Measurements from ENCODE around the gene KIF6.
"Not testable (repeated sequence)": the region's sequence is repeated elsewhere in the genome, so short reads cannot be mapped to it uniquely, and the experiment has no call there.

Gene KIF6

DNA sequence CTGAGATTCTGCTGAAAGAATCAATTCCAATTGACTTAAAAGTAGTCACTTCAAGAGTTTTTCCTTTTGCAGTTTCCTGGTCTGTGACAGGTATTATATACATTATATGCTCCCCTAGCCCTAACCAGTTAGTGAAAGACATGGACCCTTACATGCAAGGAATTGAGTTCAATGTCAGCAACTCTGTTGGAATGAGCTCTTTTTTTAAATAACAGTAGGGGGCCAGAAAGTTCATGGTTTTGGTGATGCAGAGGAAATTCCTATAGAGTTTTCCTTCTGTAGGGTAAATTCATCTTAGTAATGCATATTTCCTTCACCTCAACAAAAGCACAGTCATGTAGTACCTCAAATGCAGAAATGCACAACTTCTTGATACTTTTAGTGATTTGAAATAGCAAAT is 172.2 kb downstream of the KIF6 start:
- DNase-seq (ENCODE audit: low read depth in 2 of 2) = no peak

DNA sequence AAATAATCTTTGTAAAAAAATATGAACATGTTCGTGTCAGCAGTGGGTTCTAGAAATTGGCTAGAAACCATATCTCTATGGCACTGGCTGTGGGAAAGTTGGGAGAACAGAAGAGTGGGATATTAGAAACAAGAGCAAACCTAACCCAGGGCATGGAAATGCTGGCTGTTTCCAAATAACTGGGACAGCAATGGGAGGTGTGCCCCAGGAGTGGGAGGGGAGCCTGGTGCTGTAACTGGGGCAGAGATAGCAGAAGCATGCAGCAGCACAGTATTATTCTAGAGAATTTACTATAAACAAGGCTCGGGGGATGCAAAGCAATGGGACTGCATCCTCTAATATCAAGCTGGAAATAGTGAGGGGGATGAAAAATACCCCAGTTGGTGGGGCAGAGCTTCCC is 175.0 kb downstream of the KIF6 start:
- no peak for DNase-seq (ENCODE audit: low read depth in 2 of 2)

DNA sequence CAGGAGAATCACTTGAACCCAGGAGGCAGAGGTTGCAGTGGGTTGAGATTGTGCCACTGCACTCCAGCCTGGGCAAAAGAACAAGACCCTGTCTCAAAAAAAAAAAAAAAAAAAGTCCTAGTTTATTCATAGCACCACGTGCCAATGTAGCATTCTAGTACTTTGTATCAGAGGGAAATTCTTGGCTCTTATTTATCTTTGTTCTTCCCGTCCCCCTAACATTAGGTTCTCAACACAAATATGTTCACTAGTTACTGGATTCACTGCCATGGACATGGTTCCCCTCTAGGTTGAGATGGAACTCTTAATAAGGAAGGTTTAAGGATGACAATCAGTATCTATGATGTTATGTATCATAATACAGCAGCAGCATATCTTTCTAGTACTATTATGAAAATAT is 178.5 kb downstream of the KIF6 start:
- DNase-seq (ENCODE audit: low read depth in 2 of 2) = no peak

DNA sequence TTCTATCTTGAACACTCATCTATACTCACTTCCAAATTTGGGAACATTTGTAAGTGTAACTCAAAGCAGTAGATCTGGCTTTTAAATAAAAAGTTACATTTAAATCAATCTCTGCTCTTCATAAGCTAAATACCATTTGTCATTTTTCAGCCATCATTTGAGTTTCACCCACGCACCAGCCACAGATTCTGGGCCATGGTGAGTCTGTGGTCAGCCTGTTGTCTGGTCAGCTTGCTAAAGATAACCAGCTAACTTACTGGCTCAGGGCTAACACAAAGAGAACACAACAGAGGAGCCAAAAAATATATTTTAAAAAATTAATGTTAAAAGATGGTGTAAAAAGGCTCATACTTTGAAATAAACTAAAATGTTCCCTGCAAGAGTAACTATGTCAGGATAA is 181.3 kb downstream of the KIF6 start:
- no peak for DNase-seq (ENCODE audit: low read depth in 2 of 2)

DNA sequence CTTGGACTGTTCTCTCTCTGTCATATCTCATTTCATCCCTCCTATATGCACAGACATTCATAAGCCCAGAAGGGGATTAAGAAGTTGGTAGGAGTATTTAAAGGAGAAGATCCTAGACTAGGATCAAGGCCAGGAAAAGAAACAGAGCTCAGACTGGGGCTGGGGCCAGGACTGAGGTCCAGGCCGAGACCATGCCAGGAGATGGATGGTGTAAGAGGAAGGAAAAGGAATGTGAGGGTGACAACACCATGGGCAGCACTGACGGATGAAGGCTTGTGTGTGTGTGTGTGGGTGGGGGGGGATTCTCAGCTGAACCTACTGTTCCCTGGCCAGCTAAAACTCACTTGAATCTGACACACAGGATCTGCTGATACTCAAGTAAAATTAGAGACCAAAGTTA is 182.1 kb downstream of the KIF6 start:
- no peak for DNase-seq (ENCODE audit: low read depth in 2 of 2)

DNA sequence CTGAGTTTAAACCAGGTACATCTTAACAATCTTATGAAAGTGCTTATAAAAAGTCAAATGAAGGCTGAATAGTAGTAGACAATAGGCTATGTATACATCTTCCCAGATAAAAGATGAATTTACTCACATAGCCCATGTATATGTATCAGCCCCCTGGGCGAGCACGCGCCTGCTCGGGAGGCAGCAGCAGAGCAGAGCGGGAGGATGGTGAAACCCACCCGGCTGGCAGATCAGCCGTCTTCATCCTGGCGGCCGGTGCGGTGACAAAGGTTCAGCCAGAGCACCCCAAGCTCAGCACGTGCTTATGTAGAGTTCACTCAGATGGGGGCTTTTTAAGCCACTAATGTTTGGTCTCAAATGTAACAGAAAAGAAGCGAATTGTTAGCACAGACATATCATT is 184.8 kb downstream of the KIF6 start:
- no peak for DNase-seq (ENCODE audit: low read depth in 2 of 2)

DNA sequence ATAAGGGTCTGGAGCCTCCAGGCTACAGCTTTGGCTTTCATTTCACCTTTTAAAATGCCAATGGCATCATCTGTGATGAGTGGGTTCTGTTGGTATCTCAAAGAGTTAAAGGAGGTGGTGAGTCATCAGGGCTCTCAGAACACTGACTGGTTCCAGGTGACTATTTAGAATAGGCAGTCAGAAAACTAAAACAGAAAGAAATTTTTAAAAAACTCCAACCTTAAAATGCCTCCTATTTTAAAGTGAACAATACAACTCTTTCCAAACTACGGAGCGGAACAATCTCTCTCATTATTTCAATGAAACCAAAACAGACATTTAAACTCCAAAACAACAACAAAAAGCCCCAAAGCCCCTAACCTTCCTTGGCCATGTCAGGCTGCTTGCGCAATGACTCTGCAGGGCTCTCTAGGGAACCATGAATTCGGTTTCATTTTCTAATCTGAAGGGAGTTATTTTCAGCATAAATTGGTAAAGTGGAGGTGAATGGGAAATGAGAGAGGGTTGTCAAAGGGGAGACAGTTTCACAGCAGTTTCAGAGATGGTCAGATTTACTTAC is 194.9 kb downstream of the KIF6 start:
- DNase-seq (ENCODE audit: low read depth in 2 of 2) = no peak

DNA sequence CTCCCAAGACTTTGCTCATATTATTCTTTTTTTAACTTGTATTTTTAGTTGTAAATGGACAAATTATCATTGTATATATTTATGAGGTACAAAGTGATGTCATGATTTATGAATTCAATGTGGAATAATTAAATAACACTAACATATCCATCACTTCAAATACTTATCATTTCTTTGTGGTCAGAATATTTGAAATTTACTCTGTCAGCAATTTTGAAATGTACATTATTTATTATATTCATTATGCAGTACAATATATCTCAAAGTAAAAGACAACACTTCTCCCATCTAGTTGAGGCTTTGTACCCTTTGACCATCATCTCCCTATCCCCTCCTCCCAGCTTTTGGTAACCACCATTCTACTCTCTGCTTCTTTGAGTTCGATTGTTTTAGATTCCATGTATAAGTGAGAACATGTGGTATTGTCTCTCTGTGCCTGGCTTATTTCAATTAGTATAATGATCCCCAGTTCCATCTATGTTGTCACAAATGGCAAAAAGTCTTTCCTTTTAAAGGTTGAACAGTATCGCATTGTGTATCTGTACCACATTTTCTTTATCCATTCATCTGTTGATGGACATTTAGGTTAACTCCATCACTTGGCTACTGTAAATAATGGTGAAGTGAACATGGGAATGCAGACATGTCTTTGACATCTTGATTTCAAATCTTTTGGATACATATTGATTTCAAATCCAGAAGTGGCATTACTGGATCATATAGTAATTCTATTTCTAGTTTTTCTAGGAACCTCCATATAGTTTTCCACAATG is 197.2 kb downstream of the KIF6 start:
- DNase-seq (ENCODE audit: low read depth in 2 of 2) = no peak

DNA sequence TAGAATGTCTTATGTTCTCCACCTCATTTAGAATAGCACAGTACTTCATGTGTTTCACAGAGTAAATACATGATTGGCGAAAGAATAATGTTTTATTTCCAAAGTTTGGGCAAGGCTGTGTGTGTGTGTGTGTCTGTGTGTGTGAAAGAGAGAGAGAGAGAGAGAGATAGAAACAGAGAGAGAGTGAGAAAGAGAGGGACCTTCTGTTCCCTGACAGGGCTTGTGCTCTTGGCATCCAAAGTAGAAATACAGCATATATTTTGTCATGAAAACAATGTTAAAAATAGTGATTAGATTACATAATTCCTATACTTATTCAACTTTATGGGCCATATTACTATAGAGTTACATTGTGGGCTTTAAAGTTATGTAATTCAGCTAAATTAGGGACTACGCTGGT is 201.2 kb downstream of the KIF6 start:
- DNase-seq (ENCODE audit: low read depth in 2 of 2) = no peak

DNA sequence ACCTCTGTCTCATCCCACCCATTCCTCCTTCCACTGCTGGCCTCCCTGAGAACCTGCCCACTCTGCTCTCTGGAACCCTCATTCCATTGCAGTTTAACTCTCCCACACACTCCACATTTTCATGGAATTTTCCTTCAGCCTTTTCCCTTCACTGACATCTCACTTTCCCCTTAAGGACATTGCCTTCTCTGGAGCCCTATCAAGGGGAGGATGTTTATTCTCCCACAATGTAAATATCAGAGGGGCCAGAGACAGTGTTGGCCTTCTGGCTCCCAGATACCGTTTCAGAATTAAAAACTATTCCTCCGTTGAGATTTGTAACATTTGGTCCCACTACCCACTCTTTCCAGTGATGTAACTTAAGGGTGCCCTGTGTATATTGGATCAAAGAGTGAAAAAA is 203.2 kb downstream of the KIF6 start:
- DNase-seq (ENCODE audit: low read depth in 2 of 2) = no peak

DNA sequence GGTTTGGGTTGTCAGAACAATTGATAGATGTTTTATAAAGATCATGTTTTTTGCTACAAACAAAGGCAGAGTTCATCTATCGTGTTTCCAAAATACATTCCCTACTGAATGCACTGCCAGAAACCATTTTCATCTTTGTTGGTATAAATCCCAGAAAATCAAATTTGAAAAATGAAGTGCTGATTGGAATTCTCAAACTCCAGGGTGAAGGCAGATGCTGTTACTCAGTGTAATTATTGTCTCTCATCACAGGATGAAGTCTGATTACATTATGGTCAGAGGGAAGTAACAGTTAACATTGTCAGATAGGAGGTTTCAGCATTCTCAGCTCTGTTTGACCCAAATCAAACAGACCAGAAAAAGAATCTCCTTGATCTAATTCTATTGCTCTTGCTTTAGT is 204.3 kb downstream of the KIF6 start:
- no peak for DNase-seq (ENCODE audit: low read depth in 2 of 2)

DNA sequence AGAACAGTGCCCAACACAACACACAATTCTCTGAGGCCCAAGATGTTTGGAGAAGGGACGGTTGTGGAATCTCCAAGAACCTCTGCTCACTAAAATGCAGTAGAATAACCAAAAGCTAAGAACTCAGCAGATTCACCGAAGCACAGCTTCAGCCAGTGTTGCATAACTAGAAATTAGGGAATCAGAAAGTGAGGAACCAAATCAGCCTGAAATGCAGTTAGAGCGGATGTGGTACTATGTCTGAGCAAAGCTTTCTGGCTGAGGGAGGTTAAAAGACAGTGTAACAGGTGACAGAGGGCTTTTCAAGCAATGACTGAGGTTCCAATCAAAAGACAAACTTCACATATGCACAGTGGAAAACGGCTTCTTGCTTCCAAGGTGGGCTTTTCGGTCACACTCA is 204.8 kb downstream of the KIF6 start:
- DNase-seq (ENCODE audit: low read depth in 2 of 2) = no peak

DNA sequence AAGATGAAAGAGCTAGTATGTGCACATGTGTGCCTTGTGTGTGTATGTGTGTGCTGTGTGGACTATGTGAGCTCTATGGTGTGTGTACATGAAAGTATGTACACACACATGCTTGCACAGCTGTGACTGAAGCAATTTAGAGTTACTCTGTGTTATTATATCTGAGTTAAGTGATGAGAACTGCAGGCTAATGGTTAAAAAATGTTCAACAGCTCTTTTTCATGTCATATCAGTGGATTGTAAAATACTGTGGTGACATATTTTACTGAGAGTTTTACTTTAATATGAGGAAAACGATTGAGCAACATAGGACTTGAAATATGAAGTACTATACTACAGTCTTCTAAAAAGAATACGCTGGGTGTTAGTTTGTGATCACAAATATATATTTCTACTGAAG is 207.0 kb downstream of the KIF6 start:
- no peak for DNase-seq (ENCODE audit: low read depth in 2 of 2)

DNA sequence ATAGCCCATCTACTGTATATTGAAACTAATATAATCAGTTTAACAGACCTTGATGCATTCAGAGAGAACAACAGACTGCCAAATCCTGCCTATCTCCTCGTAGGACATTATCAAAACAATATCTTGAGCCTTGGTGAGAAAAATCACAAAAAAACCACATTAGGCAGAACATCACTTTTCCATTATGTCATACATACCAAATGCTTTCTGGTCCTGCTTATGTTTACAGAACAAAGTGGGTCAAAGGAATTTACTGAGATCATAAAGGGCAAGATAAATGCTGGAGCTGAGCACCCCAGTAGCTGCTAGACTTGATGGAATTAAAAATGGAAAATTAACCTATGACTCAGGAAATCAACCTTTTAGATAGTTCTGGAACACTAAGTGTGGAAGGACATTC is 207.5 kb downstream of the KIF6 start:
- DNase-seq (ENCODE audit: low read depth in 2 of 2) = no peak

DNA sequence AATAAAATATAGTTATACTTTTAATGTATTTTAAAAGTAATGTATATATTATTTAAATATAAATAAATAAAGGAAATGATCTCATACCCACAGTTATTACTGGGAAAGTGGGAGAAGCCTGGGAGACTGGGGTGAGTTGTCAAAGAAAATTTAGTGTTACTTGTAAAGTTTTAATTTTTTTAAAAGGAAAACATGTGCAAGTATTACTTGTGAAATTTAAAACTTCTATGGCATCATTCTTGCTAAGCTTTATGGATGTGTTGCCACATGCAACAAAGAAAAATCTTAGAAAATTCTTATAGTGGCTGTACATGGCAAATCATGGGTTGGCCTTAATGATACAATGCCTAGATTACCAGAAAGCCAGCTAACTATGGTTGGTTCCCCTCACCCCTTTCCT is 208.7 kb downstream of the KIF6 start:
- DNase-seq (ENCODE audit: low read depth in 2 of 2) = no peak

DNA sequence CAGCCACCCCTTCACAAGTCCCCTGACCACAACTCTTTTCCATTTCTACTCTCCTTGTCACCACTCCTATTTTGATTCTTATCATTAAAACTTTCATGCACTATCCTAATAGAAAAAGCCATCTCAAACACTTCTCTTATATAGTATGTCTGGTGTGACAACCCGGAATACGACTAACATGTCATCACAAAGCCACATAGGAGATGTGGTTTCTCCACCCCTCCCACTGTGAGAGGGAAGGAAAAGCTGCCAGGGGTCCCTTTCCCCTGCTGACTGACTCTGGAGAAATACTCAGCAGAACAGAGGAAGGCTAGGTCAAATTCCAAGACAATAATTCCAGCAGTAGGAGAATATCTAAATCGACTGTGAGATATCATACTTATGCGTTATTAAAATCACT is 209.7 kb downstream of the KIF6 start:
- DNase-seq (ENCODE audit: low read depth in 2 of 2) = no peak

DNA sequence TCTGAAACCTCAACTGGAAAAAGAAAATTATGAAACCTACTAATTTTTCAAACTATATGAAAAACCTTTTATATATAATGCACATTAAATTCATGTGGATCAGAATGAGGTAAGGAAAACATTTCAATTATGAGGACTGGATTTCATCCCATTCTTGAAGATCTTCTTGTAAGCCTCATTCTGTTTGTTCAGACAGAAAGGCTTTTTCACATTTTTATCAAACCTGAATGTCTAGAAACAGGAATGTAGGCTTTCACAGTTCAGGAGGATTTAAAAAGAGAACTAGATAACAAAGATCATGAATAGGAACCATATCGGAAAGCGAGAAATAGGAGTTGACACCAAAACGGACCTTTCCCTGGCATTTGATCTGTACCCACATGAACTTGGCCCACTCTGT is 210.2 kb downstream of the KIF6 start:
- DNase-seq (ENCODE audit: low read depth in 2 of 2) = no peak

DNA sequence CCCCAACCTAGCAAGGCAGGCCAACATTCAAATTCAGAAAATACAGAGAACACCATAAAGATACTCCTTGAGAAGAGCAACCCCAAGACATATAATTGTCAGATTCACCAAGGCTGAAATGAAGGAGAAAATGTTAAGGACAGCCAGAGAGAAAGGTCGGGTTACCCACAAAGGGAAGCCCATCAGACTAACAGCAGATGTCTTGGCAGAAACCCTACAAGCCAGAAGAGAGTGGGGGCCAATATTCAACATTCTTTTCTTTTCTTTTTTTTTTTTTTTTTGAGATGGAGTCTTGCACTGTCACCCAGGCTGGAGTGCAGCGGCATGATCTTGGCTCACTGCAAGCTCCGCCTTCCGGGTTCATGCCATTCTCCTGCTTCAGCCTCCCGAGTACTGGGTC is 215.4 kb downstream of the KIF6 start:
- DNase-seq (ENCODE audit: low read depth in 2 of 2) = not testable (repeated sequence)

DNA sequence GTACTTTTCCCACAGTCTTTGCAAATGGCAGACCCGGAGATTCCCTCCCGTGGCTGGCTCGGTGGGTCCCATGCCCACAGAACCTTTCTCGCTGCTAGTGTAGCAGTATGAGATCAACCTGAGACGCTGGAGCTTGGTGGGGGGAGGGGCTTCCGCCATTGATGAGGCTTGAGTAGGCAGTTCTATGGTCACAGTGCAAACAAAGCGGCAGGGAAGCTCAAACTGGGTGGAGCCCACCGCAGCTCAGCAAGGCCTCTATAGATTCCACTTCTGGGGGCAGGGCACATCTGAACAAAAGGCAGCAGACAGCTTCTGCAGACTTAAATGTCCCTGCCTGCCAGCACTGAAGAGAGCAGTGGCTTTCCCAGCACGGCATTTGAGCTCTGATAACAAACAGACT is 216.7 kb downstream of the KIF6 start:
- no peak for DNase-seq (ENCODE audit: low read depth in 2 of 2)

DNA sequence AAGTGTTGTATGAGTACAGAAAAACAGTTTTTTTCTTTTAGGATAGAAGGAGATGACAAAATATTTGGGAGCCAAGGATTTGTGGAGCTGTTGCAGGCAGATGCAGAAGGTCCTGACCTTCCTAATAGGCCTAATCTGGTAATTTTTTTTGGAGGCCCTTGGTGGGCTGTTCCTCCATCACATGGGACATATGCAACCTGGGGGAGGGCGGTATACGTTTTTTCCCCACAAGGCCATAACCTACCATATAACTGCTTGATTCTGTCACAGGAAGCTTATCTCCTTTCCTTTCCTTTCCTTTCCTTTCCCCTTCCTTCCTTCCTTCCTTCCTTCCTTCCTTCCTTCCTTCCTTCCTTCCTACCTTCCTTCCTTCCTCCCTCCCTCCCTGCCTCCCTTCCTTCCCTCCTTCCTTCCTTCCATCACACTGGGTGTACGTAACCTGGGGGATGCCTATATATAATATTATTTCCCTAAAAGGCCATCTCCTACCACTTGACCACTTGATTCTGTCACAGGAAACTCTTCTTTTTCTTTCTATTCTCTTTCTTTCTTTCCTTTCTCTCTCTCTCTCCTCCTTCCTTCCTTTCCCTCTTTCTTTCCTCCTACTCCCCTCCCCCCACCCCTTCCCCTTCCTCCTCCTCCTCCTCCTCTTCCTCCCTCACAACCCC is 217.7 kb downstream of the KIF6 start:
- no peak for DNase-seq (ENCODE audit: low read depth in 2 of 2)

DNA sequence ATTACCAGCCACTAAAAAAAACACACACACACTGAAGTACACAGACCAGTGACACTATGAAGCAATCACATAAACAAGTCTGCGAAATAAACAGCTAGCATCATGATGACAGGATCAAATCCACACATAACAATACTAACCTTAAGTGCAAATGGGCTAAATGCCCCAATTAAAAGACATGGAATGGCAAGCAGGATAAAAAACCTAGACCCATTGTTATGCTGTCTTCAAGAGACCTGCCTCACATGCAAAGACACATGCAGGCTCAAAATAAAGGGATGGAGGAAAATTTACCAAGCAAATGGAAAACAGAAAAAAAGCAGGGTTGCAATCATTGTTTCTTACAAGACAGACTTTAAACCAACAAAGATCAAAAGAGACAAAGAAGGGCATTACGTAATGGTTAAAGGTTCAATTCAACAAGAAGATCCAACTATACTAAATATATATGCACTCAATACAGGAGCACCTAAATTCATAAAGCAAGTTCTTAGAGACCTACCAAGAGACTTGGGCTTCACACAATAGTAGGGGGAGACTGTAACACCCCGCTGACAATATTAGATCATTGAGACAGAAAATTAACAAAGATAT is 222.7 kb downstream of the KIF6 start:
- DNase-seq (ENCODE audit: low read depth in 2 of 2) = not testable (repeated sequence)

DNA sequence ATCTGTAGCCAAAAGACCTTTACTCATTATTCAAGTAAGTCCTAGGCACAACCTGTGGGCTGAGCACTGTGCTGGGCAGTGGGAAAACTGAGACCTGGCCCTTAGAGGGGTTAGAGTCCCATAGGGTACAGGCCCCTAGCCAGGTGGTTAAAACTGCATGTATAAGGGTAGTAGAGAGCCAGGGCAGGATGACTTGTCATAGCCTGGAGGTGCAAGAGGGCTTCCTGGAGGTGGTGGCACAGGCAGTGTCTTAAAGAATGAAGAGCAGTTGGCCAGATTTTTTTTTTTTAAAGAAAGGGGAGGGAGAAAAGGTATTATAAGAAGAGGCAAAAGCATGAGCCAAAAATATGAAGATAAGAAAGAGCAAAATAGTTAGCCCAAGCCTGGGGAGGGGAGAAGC is 226.2 kb downstream of the KIF6 start:
- DNase-seq (ENCODE audit: low read depth in 2 of 2) = no peak

DNA sequence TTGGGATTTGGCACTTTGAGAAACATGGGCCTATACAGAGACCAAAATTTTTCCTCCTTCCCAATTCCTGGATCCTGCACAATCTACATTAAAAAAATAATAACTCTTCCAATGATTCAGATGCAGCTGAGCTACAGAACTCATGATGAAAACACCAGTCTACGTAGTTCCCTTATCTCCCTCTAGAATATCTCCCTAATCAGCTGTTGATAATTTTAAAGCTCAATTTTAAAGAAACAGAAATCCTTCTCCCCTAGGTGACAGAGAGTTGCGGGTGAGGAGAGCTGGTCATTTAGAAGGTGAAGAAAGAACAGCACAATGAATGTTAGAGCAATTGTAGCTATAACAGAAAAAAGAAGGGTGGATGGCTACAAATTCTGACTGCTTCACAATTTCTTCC is 227.1 kb downstream of the KIF6 start:
- no peak for DNase-seq (ENCODE audit: low read depth in 2 of 2)

Measured in activated CD4-positive, alpha-beta T cell treated with anti-CD3 and anti-CD28 coated beads for 24 hours (primary cell).